ENCODE results near the gene TMEM62.

DNA sequence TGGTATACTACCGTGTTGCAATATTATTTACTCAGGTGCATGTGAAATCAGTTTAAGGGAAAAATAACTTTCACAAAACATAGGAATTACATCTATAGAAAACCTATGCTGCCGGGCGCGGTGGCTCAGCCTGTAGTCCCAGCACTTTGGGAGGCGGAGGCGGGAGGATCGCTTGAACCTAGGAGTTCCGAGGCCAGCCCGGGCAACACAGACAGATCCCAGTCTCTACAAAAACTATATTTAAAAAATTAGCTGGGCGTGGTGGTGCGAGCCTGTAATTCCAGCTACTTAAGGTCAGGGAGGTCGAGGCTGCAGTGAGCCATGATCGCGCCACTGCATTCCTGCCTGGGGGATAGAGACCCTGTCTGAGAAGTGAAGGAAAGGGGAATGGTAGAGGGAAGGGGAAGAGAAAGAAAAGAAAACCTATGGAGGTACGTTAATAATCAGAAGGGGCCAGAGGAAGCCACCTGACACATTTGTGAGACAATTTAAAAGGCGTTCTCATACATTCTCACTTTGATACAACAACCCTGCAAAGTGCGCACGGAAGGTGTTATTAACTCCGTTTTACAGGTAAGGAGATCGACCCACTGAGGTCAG, 456 bp upstream of the TMEM62 start:
- no peak for TF ChIP-seq EZH2phosphoT487 (IDR thresholded peaks at IDR 0.05; ENCODE audit: borderline replicate concordance, low read length)
- TF ChIP-seq, protein P1, sequence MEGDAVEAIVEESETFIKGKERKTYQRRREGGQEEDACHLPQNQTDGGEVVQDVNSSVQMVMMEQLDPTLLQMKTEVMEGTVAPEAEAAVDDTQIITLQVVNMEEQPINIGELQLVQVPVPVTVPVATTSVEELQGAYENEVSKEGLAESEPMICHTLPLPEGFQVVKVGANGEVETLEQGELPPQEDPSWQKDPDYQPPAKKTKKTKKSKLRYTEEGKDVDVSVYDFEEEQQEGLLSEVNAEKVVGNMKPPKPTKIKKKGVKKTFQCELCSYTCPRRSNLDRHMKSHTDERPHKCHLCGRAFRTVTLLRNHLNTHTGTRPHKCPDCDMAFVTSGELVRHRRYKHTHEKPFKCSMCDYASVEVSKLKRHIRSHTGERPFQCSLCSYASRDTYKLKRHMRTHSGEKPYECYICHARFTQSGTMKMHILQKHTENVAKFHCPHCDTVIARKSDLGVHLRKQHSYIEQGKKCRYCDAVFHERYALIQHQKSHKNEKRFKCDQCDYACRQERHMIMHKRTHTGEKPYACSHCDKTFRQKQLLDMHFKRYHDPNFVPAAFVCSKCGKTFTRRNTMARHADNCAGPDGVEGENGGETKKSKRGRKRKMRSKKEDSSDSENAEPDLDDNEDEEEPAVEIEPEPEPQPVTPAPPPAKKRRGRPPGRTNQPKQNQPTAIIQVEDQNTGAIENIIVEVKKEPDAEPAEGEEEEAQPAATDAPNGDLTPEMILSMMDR (IDR thresholded peaks at IDR 0.05; ENCODE audit: low read depth, low read length, poor library complexity, severe bottlenecking) = no peak
